OCI-LY7 (cell line): ENCODE results near the gene ACP3.

Experiments
- EZH2phosphoT487 ChIP-seq: fragments of 200-600 bp; sonication (generic); IDR thresholded peaks from 2 replicates; pipeline ENCODE4 v1.6.1; 2018; ENCODE audit warnings: low read depth, borderline replicate concordance, mild to moderate bottlenecking, mixed run types, antibody characterized with exemption, low read length, moderate library complexity, mixed read lengths
- TF ChIP-seq, protein P1 (sequence below): fragments of 200-600 bp; sonication (generic); conservative IDR thresholded peaks from 2 replicates; pipeline ENCODE4 v1.5.1; 2014; ENCODE audit warnings: mild to moderate bottlenecking, antibody characterized with exemption, low read length, moderate library complexity, mixed read lengths

DNA sequence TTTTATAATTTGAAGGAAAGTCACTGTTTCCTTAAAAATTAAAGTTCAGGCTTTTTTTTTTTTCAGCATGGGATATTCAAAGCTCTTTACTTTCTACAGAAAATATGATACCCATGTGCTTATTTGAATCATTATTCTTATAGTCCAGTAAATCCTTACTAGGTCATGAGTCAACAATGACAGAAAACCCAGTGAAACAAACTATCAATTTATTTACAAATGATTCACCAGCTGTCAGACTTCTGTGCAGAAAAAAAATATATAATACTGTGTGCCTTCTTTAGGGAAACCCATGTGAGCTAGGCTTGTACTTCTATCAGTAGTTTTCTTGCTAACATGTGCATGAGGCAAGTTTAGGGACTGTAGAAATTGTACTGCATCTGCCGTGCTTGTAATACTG is 1.2 kb downstream of the ACP3 start:
- TF ChIP-seq, protein P1, sequence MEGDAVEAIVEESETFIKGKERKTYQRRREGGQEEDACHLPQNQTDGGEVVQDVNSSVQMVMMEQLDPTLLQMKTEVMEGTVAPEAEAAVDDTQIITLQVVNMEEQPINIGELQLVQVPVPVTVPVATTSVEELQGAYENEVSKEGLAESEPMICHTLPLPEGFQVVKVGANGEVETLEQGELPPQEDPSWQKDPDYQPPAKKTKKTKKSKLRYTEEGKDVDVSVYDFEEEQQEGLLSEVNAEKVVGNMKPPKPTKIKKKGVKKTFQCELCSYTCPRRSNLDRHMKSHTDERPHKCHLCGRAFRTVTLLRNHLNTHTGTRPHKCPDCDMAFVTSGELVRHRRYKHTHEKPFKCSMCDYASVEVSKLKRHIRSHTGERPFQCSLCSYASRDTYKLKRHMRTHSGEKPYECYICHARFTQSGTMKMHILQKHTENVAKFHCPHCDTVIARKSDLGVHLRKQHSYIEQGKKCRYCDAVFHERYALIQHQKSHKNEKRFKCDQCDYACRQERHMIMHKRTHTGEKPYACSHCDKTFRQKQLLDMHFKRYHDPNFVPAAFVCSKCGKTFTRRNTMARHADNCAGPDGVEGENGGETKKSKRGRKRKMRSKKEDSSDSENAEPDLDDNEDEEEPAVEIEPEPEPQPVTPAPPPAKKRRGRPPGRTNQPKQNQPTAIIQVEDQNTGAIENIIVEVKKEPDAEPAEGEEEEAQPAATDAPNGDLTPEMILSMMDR = no peak
- TF ChIP-seq EZH2phosphoT487 = no peak
